SK-N-MC (cell line): ENCODE results near the gene ARHGEF35.
"Not testable (repeated sequence)": the region's sequence is repeated elsewhere in the genome, so short reads cannot be mapped to it uniquely, and the experiment has no call there.

Source experiments
- DNase-seq: peaks from one replicate; pipeline ENCODE4 v3.0.0-alpha.2; 2011; ENCODE audit warnings: low read depth, low spot score
- H3K27ac ChIP-seq: fragments of 200-600 bp; sonication (generic); 2 replicates; pipeline ENCODE4 v1.5.1; 2016; ENCODE audit warnings: mixed run types
- H3K36me3 ChIP-seq: fragments of 200-600 bp; sonication (generic); 2 replicates; pipeline ENCODE4 v1.6.1; 2017; ENCODE audit warnings: antibody characterized with exemption, low read length, mixed read lengths; ENCODE audit not compliant: insufficient read depth
- H3K4me3 ChIP-seq: fragments of 200-600 bp; sonication (generic); 2 replicates; pipeline ENCODE4 v1.5.1; 2016
- H3K9ac ChIP-seq: fragments of 200-600 bp; sonication (generic); 2 replicates; pipeline ENCODE4 v1.8.0; 2017; ENCODE audit warnings: mixed run types, mixed read lengths; ENCODE audit not compliant: insufficient read length
- H3K9me3 ChIP-seq: fragments of 200-600 bp; sonication (generic); 2 replicates; pipeline ENCODE4 v1.6.1; 2017; ENCODE audit warnings: low read depth, mild to moderate bottlenecking, antibody characterized with exemption, low read length, moderate library complexity, mixed read lengths
- EZH2 ChIP-seq: fragments of 200-600 bp; sonication (generic); IDR thresholded peaks from one replicate; pipeline ENCODE4 v1.6.1; 2017; ENCODE audit warnings: antibody characterized with exemption
- FOXP2 ChIP-seq: optimal IDR thresholded peaks from 2 replicates; pipeline ENCODE3; 2011; ENCODE audit warnings: mild to moderate bottlenecking, moderate library complexity; ENCODE audit not compliant: insufficient read depth; ENCODE audit errors: extremely low read length, control extremely low read depth
- POLR2AphosphoS5 ChIP-seq: IDR thresholded peaks from 2 replicates; pipeline ENCODE4 v1.6.1; 2012; ENCODE audit warnings: mild to moderate bottlenecking, low read depth, low read length, borderline replicate concordance

The ARHGEF35 gene

GRCh38 chr7:144201978-144202377 lies 6.3 kb upstream of the ARHGEF35 start:
- not testable (repeated sequence) for H3K4me3 ChIP-seq, DNase-seq, H3K27ac ChIP-seq, H3K9me3 ChIP-seq, H3K36me3 ChIP-seq, H3K9ac ChIP-seq

- not testable (repeated sequence) for H3K9ac ChIP-seq, H3K9me3 ChIP-seq, DNase-seq, H3K36me3 ChIP-seq, H3K4me3 ChIP-seq, H3K27ac ChIP-seq
Measured at GRCh38 chr7:144198934-144199333, 3.3 kb upstream of the ARHGEF35 start.

DNA sequence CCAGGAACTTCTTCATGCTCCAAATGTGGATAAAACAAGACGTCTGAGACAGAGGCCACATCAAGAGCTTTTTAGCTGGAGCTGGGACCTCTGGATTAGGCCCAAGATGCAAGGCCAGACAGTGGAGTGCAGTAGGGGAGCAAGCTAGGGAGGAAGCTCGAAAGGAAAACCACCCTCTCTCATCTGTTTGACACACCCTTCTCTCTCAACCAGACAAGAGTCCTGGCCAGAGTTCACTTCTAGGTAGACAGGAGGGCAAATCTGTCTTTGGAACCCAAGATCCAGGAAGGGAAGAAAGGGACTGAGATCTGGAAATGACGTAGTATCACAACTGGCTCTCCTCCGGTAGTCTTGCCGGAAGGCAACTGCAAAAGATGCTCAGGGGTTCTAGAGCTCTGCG lies 1.2 kb downstream of the ARHGEF35 start:
- not testable (repeated sequence) for DNase-seq, H3K9me3 ChIP-seq, H3K4me3 ChIP-seq, H3K9ac ChIP-seq, H3K36me3 ChIP-seq, H3K27ac ChIP-seq

GRCh38 chr7:144193782-144194181 lies 1.9 kb downstream of the ARHGEF35 start:
- not testable (repeated sequence) for H3K9me3 ChIP-seq, H3K4me3 ChIP-seq, DNase-seq, H3K36me3 ChIP-seq, H3K9ac ChIP-seq, H3K27ac ChIP-seq

GRCh38 chr7:144188578-144189171 lies 7.0 kb downstream of the ARHGEF35 start:
- H3K4me3 ChIP-seq, H3K36me3 ChIP-seq, H3K9ac ChIP-seq, DNase-seq, H3K27ac ChIP-seq, H3K9me3 ChIP-seq: not testable (repeated sequence)

DNA sequence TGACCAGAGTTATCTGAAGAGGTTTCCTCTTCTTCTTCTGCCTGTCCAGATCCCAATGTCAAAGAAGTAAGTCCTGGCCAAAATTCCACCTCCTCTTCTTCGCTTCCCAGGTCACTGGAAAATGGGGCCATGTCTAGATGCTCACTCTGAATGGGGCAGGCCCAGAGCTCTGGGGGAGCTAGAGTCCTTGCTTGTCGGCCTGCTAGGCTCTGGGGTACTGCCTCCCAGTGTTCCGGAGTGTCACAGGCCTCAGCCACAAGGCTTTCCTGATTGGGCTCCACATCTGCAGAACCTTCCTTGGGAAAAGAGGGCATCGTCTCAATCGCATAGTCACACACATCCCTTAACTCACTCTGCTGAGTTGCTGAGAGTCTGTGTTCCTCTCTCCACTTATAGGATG lies 7.8 kb downstream of the ARHGEF35 start:
- not testable (repeated sequence) for H3K4me3 ChIP-seq, H3K9ac ChIP-seq, DNase-seq, H3K27ac ChIP-seq, H3K36me3 ChIP-seq, H3K9me3 ChIP-seq

- H3K27ac ChIP-seq, DNase-seq, H3K9me3 ChIP-seq, H3K36me3 ChIP-seq, H3K4me3 ChIP-seq, H3K9ac ChIP-seq: not testable (repeated sequence)
Measured at GRCh38 chr7:144183166-144183565, 12.5 kb downstream of the ARHGEF35 start, which contains the start of gene CTAGE4. TSS of gene CTAGE4 (plus strand) at chr7:144183466. CDS start at chr7:144183504, 38 bp downstream.

DNA sequence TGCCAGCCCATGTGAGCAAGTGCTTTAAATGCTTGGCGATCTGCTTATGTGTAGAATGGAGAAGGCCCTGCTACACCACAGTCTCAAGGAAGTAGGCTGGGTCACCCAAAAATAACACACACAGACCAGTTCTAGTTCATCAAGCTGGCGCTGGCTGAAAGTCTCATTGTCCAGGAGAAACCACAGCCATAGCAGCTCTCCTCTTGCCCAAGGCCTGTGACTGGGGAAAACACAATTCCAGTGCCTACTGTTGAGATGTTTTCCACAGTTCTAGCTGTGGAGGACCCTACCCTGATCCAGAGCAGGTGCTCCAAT lies 16.5 kb downstream of the ARHGEF35 start:
- not testable (repeated sequence) for H3K9me3 ChIP-seq, H3K36me3 ChIP-seq, H3K4me3 ChIP-seq, H3K27ac ChIP-seq, DNase-seq, H3K9ac ChIP-seq

DNA sequence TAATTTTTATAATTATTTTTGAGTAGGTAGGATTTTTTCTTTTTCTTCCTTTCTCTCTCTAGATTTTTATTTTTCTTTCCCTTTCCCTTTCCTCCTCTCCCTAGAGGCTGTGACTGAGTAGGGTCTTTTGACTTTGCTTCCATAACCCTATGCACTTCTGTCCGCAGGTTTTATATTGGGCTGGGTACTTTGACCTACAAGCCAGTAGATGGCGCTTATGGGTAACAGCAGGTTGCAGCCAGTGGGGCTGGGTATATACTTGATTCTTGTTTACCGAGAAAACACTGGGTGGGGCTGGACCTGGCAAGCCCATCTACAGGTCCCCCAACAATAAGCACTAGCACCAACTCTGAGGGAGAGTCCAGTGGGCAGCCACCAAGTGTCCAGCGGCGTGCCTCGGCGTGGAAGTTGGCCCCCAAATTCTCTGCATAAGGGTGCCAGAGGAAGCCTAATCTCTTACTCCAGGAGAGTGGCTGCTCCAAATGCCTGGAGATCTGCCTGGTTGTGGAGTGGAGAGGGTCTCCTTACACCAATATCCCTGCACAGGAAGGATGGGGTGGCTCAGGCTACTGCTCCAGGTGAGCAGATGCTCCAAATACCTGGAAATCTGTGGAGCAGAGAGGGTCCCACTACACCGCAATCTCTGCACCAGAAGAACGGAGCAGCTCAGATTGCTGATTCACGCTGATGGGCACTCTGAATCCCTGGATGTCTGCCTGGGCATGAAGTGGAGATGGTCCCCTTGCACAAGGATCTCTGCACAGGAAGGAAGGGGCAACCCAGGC lies 17.1 kb downstream of the ARHGEF35 start:
- not testable (repeated sequence) for DNase-seq, H3K27ac ChIP-seq, H3K36me3 ChIP-seq, H3K4me3 ChIP-seq, H3K9ac ChIP-seq, H3K9me3 ChIP-seq

GRCh38 chr7:144174613-144175012 lies 21.0 kb downstream of the ARHGEF35 start:
- Histone ChIP-seq H3K4me3 (no peak overlapping the region), H3K27ac (no peak overlapping the region), H3K36me3 (no peaks in the 10 kb centered on the region), H3K9me3 (no peaks in the 10 kb centered on the region), H3K9ac (no peak overlapping the region)
- TF ChIP-seq POLR2AphosphoS5 (no peak), EZH2 (no peak), FOXP2 (no peak)
- no peak for DNase-seq

GRCh38 chr7:144171594-144172350 lies 23.9 kb downstream of the ARHGEF35 start:
- H3K9ac ChIP-seq, DNase-seq, H3K27ac ChIP-seq, H3K36me3 ChIP-seq, H3K9me3 ChIP-seq, H3K4me3 ChIP-seq: not testable (repeated sequence)
